PC-3 (cell line): ENCODE measurements around the gene CTAGE8. TPM values are rescaled to one million over a fixed set of nuclear protein-coding genes. Genes with fewer than 3 reads are reported as not detected.
A peak's percentile ranks its signal among the peaks of the same experiment; 100 is the strongest.
"Not testable (repeated sequence)": the region's sequence is repeated elsewhere in the genome, so short reads cannot be mapped to it uniquely, and the experiment has no call there.

Experiments
- ATAC-seq: fragments of 200-7000 bp; cut with Tn5 transposase; 2 replicates; pipeline ENCODE4 v1.9.1; 2020; ENCODE audit warnings: mild to moderate bottlenecking, moderate library complexity
- BruUV-seq: library from RNA; stranded (reverse); fragments of 400-500 nt; replicated peaks from 2 replicates; lab custom pipeline; 2021; lab: Mats Ljungman, UMichigan
- CTCF ChIA-PET: fragments of 300-600 bp; sonication (Branson Sonifier 250); formaldehyde crosslinking; loops from one replicate; lab custom pipeline; 2022; ENCODE audit warnings: antibody characterized with exemption; lab: Charles Lee
- POLR2A ChIA-PET: fragments of 300-600 bp; sonication (Branson Sonifier 250); formaldehyde crosslinking; loops from one replicate; lab custom pipeline; 2022; ENCODE audit warnings: antibody characterized with exemption; ENCODE audit not compliant: unreplicated experiment; lab: Charles Lee
- DNase-seq: peaks from one replicate; pipeline ENCODE4 v3.0.0-alpha.2; 2015
- H2AFZ ChIP-seq: fragments of 300-600 bp; sonication (generic); 2 replicates; pipeline ENCODE4 v1.6.0; 2016; ENCODE audit warnings: antibody characterized with exemption, low read length
- H3F3A ChIP-seq: fragments of 300-600 bp; sonication (generic); one replicate; pipeline ENCODE4 v1.6.0; 2017; ENCODE audit warnings: antibody characterized with exemption, low read length, control low read depth, mild to moderate bottlenecking; ENCODE audit not compliant: unreplicated experiment
- H3K27ac ChIP-seq: fragments of 300-600 bp; sonication (generic); 2 replicates; pipeline ENCODE4 v1.5.1; 2016; ENCODE audit warnings: mild to moderate bottlenecking, low read length
- H3K27me3 ChIP-seq: fragments of 300-600 bp; sonication (generic); 2 replicates; pipeline ENCODE4 v1.6.1; 2016; ENCODE audit warnings: low read length, mixed read lengths
- H3K36me3 ChIP-seq: fragments of 300-600 bp; sonication (generic); 2 replicates; pipeline ENCODE4 v1.6.1; 2016; ENCODE audit warnings: low read depth, mixed run types, low read length, mixed read lengths
- H3K4me1 ChIP-seq: fragments of 300-600 bp; sonication (generic); 2 replicates; pipeline ENCODE4 v1.5.1; 2016; ENCODE audit warnings: low read length; ENCODE audit not compliant: insufficient read depth
- H3K4me2 ChIP-seq: fragments of 300-600 bp; sonication (generic); 2 replicates; pipeline ENCODE4 v1.6.0; 2016; ENCODE audit warnings: low read length
- H3K4me3 ChIP-seq: fragments of 300-600 bp; sonication (generic); 2 replicates; pipeline ENCODE4 v1.5.1; 2016; ENCODE audit warnings: mild to moderate bottlenecking, low read length, mixed read lengths
- H3K79me2 ChIP-seq: fragments of 300-600 bp; sonication (generic); 2 replicates; pipeline ENCODE4 v1.6.1; 2017; ENCODE audit warnings: low read length, mixed read lengths
- H3K9ac ChIP-seq: fragments of 300-600 bp; sonication (generic); 2 replicates; pipeline ENCODE4 v1.6.0; 2016; ENCODE audit warnings: mild to moderate bottlenecking, low read length
- H3K9me2 ChIP-seq: fragments of 300-600 bp; sonication (generic); replicated peaks from 2 replicates; pipeline ENCODE4 v1.6.1; 2016; ENCODE audit warnings: mixed run types, low read length, mixed read lengths
- H3K9me3 ChIP-seq: fragments of 300-600 bp; sonication (generic); 2 replicates; pipeline ENCODE4 v1.6.1; 2016; ENCODE audit warnings: low read length, mixed read lengths
- H4K20me1 ChIP-seq: fragments of 300-600 bp; sonication (generic); 2 replicates; pipeline ENCODE4 v1.6.1; 2016; ENCODE audit warnings: low read length, mixed read lengths
- intact Hi-C: fragments of 100-400 bp; cut with micrococcal nuclease; formaldehyde crosslinking; loops from 2 replicates; pipeline ENCODE4 v1.9.0; 2023
- total RNA-seq: library from RNA; depleted of rRNA; stranded (reverse); fragments of >200 nt; gene quantifications from 2 replicates; pipeline ENCODE4 v1.2.3, GENCODE V29; 2014

Gene CTAGE8
- total RNA-seq, 1 experiment from 2014 or later, result 0.69 TPM

- POLR2A ChIA-PET, ATAC-seq, H4K20me1 ChIP-seq, H3K27ac ChIP-seq, H3K4me1 ChIP-seq, H3K4me3 ChIP-seq, H3K79me2 ChIP-seq, intact Hi-C loops, H3K9me2 ChIP-seq, H2AFZ ChIP-seq, BruUV-seq, H3K4me2 ChIP-seq, DNase-seq, CTCF ChIA-PET, H3F3A ChIP-seq, H3K9me3 ChIP-seq, H3K36me3 ChIP-seq, H3K9ac ChIP-seq, H3K27me3 ChIP-seq: not testable (repeated sequence)
Observed at GRCh38 chr7:144246967-144247366, 22.1 kb downstream of the CTAGE8 start.

DNA sequence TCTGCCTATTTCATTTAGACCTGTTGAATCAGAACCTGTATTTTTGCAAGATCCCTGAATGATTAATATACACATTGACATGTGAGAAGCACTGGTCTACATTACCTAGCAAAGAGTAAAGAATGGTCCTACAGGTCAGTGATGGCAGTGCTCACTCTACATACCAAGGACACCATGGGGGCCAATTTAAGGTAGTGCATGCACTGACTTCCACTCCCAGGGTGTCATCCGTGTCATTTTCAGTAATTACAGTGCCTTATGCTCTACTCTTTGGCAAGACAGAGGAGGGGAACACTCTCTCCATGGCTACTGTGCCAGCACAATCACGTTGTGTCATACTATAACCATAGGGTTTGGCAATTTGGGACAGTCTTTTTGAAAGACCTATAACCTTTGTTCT is 23.7 kb downstream of the CTAGE8 start:
- H3K9ac ChIP-seq, ATAC-seq, POLR2A ChIA-PET, intact Hi-C loops, H2AFZ ChIP-seq, H4K20me1 ChIP-seq, H3K79me2 ChIP-seq, H3K27ac ChIP-seq, BruUV-seq, DNase-seq, H3K4me3 ChIP-seq, H3K4me2 ChIP-seq, H3F3A ChIP-seq, CTCF ChIA-PET, H3K27me3 ChIP-seq, H3K9me3 ChIP-seq, H3K36me3 ChIP-seq, H3K4me1 ChIP-seq, H3K9me2 ChIP-seq: not testable (repeated sequence)

DNA sequence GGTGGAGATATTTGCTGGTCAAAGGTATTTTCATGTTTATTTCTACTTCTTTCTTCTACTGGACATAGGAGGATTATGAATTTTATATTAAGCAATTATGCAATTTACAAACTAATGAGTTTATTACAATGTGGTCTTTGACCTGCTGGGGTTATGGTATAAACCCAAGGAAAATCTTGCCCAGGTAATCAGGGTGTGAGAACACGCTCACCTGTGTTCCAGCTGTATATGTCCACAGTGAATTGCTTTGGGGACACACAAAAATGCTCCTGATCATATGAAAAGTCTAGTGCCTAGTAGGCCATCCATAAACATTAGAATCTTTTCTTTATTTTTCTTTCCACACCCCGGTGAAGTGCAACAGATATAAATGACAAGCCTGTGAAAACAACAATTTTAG is 29.7 kb downstream of the CTAGE8 start, which contains the start of gene OR2A42:
TSS of gene OR2A42 (minus strand) at position 241 of the 400 bp plus-strand sequence. CDS start 6,762 bp downstream, outside the sequence.
- CTCF ChIA-PET, H2AFZ ChIP-seq, H3K79me2 ChIP-seq, intact Hi-C loops, H3K27me3 ChIP-seq, H3K27ac ChIP-seq, H3K9me3 ChIP-seq, H3K4me3 ChIP-seq, POLR2A ChIA-PET, H3K9ac ChIP-seq, H3K4me1 ChIP-seq, H3K36me3 ChIP-seq, ATAC-seq, DNase-seq, H4K20me1 ChIP-seq, H3K4me2 ChIP-seq, BruUV-seq, H3F3A ChIP-seq, H3K9me2 ChIP-seq: not testable (repeated sequence)

DNA sequence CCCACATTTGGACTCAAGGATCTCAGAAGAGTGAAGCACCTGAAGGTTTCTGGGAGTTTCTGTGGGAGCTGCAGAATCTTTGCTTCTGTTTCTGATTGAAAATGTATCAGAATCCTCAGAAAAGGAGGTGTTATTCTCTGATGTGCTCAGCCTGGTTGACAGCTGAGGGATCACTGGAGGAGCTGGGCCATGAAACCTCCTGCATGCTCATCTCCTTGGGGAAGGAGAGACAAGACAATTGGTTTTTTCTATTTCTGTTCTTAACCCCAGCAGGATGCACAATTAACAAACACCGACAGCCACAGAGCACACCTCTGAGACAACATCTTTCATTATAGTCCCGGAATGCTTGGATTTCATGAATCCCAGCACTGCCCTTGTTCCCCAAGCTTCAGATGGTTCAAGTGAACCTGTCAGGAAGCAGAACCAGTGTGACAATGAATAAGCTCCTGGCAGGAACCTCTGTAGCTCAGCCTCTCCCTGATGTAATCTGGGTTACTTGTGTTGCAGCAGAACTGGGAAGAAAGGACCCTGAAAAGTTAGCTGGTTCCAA is 30.5 kb downstream of the CTAGE8 start:
- H3K9me2 ChIP-seq, H3K9ac ChIP-seq, BruUV-seq, H3K9me3 ChIP-seq, H2AFZ ChIP-seq, H3K36me3 ChIP-seq, H3K79me2 ChIP-seq, H3K27ac ChIP-seq, H3F3A ChIP-seq, ATAC-seq, POLR2A ChIA-PET, H3K4me2 ChIP-seq, intact Hi-C loops, CTCF ChIA-PET, H3K27me3 ChIP-seq, H3K4me3 ChIP-seq, H4K20me1 ChIP-seq, H3K4me1 ChIP-seq: not testable (repeated sequence)
- DNase-seq, result peak; percentile 0

DNA sequence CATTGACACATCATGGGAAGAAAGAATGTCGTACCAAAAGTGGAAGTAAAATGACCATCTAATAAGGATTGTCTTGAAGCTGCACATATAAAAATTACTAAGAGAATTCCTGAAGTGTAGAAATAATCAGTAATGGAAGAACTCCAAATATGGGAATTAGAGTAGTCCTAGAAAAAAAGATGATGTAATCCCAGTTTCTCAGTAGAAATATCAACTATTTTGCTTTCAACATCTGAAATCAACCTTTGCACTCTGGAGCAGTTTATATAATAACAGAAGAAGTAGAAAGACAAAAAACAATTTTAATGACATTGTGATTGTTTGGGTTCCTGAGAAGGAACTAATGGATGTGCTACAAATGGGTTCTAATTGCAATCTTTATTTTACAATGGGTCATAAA is 36.0 kb downstream of the CTAGE8 start:
- H3K4me2 ChIP-seq, BruUV-seq, H4K20me1 ChIP-seq, H3K9ac ChIP-seq, H3K4me1 ChIP-seq, H3K27me3 ChIP-seq, H3K9me2 ChIP-seq, H3K79me2 ChIP-seq, DNase-seq, intact Hi-C loops, H3K36me3 ChIP-seq, H3K27ac ChIP-seq, CTCF ChIA-PET, H3K4me3 ChIP-seq, H3K9me3 ChIP-seq, H2AFZ ChIP-seq, ATAC-seq, H3F3A ChIP-seq, POLR2A ChIA-PET: not testable (repeated sequence)

GRCh38 chr7:144231027-144231426 is 38.1 kb downstream of the CTAGE8 start:
- CTCF ChIA-PET, H3K27me3 ChIP-seq, H3F3A ChIP-seq, H4K20me1 ChIP-seq, H3K9ac ChIP-seq, H2AFZ ChIP-seq, DNase-seq, H3K27ac ChIP-seq, H3K9me3 ChIP-seq, H3K4me2 ChIP-seq, ATAC-seq, H3K4me1 ChIP-seq, H3K4me3 ChIP-seq, BruUV-seq, POLR2A ChIA-PET, H3K79me2 ChIP-seq, H3K36me3 ChIP-seq, intact Hi-C loops, H3K9me2 ChIP-seq: not testable (repeated sequence)

- H3K27ac ChIP-seq, H3K4me3 ChIP-seq, DNase-seq, H3K9ac ChIP-seq, H3F3A ChIP-seq, H3K4me1 ChIP-seq, ATAC-seq, H2AFZ ChIP-seq, POLR2A ChIA-PET, H3K9me2 ChIP-seq, H3K9me3 ChIP-seq, H3K79me2 ChIP-seq, H4K20me1 ChIP-seq, intact Hi-C loops, CTCF ChIA-PET, BruUV-seq, H3K4me2 ChIP-seq, H3K27me3 ChIP-seq, H3K36me3 ChIP-seq: not testable (repeated sequence)
Observed at GRCh38 chr7:144228810-144229209, 40.3 kb downstream of the CTAGE8 start.
